ENCODE measurements around the gene BCL6. TPM values are rescaled to one million over a fixed set of nuclear protein-coding genes. Genes with fewer than 3 reads are reported as not detected.

The BCL6 gene
- total RNA-seq, 4 donors from 2014 or later = 223 to 363 (median 292) TPM

DNA sequence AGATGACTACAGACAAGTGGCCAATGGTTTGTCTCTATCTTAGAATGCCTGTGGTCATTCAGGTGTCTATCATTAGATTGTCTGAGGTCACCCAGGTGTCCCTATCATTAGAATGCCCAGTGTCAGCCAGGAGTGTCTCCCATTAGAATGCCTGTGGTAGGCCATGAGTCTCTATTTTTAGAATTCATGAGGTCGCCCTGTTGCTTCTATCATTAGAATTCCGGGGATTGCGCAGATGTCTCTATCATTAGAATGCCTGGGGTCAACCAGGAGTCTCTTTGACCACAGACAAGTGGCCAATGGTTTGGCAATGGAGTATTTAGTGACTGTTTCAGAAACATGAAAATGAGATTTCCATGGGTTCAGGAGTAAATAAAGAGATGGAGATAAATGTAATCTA, 50.5 kb downstream of the BCL6 start:
- no peak for TF ChIP-seq POLR2A (IDR thresholded peaks at IDR 0.05)
- TF ChIP-seq, protein P1, sequence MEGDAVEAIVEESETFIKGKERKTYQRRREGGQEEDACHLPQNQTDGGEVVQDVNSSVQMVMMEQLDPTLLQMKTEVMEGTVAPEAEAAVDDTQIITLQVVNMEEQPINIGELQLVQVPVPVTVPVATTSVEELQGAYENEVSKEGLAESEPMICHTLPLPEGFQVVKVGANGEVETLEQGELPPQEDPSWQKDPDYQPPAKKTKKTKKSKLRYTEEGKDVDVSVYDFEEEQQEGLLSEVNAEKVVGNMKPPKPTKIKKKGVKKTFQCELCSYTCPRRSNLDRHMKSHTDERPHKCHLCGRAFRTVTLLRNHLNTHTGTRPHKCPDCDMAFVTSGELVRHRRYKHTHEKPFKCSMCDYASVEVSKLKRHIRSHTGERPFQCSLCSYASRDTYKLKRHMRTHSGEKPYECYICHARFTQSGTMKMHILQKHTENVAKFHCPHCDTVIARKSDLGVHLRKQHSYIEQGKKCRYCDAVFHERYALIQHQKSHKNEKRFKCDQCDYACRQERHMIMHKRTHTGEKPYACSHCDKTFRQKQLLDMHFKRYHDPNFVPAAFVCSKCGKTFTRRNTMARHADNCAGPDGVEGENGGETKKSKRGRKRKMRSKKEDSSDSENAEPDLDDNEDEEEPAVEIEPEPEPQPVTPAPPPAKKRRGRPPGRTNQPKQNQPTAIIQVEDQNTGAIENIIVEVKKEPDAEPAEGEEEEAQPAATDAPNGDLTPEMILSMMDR (IDR thresholded peaks at IDR 0.05 in 4 of 5, conservative IDR thresholded peaks at IDR 0.05 in 1 of 5) = no peak
- Histone ChIP-seq H3K4me3 (no peak overlapping the region), H3K4me1 (peaks cover 8 to 13% of the 10 kb centered on the region in 2 donors), H3K27me3 (no peaks in the 10 kb centered on the region), H3K36me3 (no peaks in the 10 kb centered on the region), H3K27ac (peak overlapping the region in 3 of 4 donors; percentile 31 to 62 (median 37)), H3K9me3 (no peaks in the 10 kb centered on the region)
- DNase-seq (peak in 1 of 2 donors; percentile 27), ATAC-seq (peak; percentile 50 to 78)
- in situ Hi-C loops (cut with MboI; ENCODE audit: low sequenced_read_pairs in 4 of 4) = no loop called here
- intact Hi-C loops (cut with DNase I; ENCODE audit: low total_unique reads) = no loop called here

DNA sequence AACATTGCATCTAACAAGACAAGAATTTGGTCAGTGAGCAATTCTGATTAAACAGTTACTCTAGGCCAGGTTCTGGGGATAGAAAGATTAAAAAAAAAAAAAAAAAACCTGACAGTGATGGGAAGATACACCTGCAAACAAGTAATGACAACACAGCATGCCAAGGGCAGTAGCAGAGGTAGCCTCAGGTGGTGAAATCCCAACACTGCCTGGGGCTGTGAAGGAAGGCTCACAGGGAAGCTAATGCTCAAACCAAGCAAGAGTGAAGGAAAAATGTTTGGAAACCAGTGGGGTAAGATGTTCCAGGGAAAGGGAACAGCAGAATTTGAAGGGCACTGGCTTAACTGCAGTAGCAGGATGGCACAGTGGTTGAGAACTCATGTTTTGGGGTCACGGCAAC, 51.8 kb downstream of the BCL6 start:
- no peak for TF ChIP-seq POLR2A (IDR thresholded peaks at IDR 0.05)
- TF ChIP-seq, protein P1 (IDR thresholded peaks at IDR 0.05 in 4 of 5, conservative IDR thresholded peaks at IDR 0.05 in 1 of 5) = no peak
- intact Hi-C loops (cut with DNase I; ENCODE audit: low total_unique reads) (no loop called here), in situ Hi-C loops (cut with MboI; ENCODE audit: low sequenced_read_pairs in 4 of 4) (no loop called here)
- Histone ChIP-seq H3K4me3 (no peak overlapping the region), H3K9me3 (no peaks in the 10 kb centered on the region), H3K36me3 (no peaks in the 10 kb centered on the region), H3K27me3 (no peaks in the 10 kb centered on the region), H3K27ac (no peak overlapping the region), H3K4me1 (peaks cover 8 to 10% of the 10 kb centered on the region in 2 donors)
- DNase-seq (no peak), ATAC-seq (no peak)

DNA sequence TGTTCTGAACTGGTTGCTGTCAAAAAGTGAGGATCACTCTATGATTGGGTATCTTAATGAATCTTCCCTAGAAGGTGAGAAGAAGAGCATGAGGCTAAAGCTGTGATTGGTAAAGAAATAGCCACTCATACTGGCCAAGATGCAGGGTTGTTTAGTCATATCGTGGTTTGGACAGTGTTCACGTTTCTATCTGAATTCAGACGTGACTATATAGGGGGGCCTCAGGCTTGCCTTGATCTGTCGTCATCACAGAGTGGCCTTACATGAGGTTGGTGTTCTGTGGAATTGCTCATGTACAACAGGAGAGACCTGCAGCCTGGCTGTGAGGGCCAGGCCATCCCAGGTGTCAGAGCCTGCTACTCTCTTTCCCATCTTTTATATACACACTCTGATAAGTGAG, 55.3 kb downstream of the BCL6 start:
- Histone ChIP-seq H3K4me1 (peaks cover 2 to 4% of the 10 kb centered on the region in 2 donors), H3K9me3 (peaks cover 0 to 6% (median 0%) of the 10 kb centered on the region in 3 donors), H3K27ac (no peak overlapping the region), H3K27me3 (no peaks in the 10 kb centered on the region), H3K4me3 (no peak overlapping the region), H3K36me3 (no peaks in the 10 kb centered on the region)
- in situ Hi-C loops (cut with MboI; ENCODE audit: low sequenced_read_pairs in 4 of 4) (loop anchor here in 1 of 4 donors (10.0 kb wide), 2 partner anchors 375 to 465 kb away; no protein-coding TSS in a partner anchor), intact Hi-C loops (cut with DNase I; ENCODE audit: low total_unique reads) (no loop called here)
- TF ChIP-seq POLR2A (IDR thresholded peaks at IDR 0.05) = no peak
- TF ChIP-seq, protein P1 (IDR thresholded peaks at IDR 0.05 in 4 of 5, conservative IDR thresholded peaks at IDR 0.05 in 1 of 5) = no peak
- no peak for DNase-seq
- no peak for ATAC-seq

DNA sequence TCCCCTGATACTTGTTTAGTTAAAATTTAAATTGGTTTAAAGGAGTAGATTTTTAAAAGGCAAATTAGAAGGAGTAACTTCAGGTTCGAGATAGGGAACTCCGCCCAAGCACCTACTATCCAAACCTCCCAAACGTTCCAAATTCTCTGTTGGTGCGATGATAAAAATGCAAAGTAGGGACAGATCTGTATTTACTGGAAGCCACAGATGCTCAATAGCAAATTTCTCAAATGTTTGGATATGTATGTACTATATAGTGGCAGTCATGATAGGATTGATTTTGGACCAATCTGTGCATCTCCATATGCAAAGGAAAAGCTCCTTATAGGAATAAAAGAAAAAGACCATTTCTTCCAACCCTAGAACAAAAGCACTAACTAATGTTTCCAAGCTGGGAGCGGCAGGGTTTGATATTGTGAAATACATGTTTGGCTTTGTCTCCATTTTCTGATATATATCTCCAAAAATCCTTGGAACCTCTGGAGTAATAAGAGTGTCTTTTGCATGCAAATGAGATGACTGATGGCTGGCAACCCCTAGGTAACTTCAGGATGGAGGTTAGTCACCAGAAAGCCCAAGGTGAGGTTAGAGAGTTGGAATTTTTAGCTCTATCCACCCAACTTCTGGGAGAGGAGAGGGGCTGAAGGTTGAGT, 58.5 kb downstream of the BCL6 start:
- Histone ChIP-seq H3K27ac (no peak overlapping the region), H3K27me3 (no peaks in the 10 kb centered on the region), H3K36me3 (no peaks in the 10 kb centered on the region), H3K4me1 (no peaks in the 10 kb centered on the region), H3K4me3 (no peak overlapping the region), H3K9me3 (peaks cover 0 to 6% (median 0%) of the 10 kb centered on the region in 3 donors)
- no peak for ATAC-seq
- DNase-seq = no peak
- intact Hi-C loops (cut with DNase I; ENCODE audit: low total_unique reads) (no loop called here), in situ Hi-C loops (cut with MboI; ENCODE audit: low sequenced_read_pairs in 4 of 4) (loop anchor here in 1 of 4 donors (10.0 kb wide), 2 partner anchors 372 to 462 kb away; no protein-coding TSS in a partner anchor)
- TF ChIP-seq, protein P1 (IDR thresholded peaks at IDR 0.05 in 4 of 5, conservative IDR thresholded peaks at IDR 0.05 in 1 of 5) = no peak
- no peak for TF ChIP-seq POLR2A (IDR thresholded peaks at IDR 0.05)
